Stimulated activated CD8-positive, alpha-beta memory T cell treated with anti-CD3 and anti-CD28 coated beads, Interleukin-15, amount 100 ng/mL, for 4 hours (primary cell): ENCODE data around the gene CASZ1.

ENCODE experiments used
- DNase-seq, 2 donors: peaks; one replicate each; pipeline ENCODE4 v3.0.0-alpha.2; 2020; ENCODE audit warnings: low read depth in 2 of 2

Gene CASZ1

GRCh38 chr1:10637834-10638558, 158.4 kb downstream of the CASZ1 start:
- DNase-seq = no peak

GRCh38 chr1:10637400-10637799, 159.0 kb downstream of the CASZ1 start:
- DNase-seq = no peak

GRCh38 chr1:10635992-10636391, 160.5 kb downstream of the CASZ1 start:
- no peak for DNase-seq

- DNase-seq = no peak
Measured at GRCh38 chr1:10635085-10635896, 161.2 kb downstream of the CASZ1 start.

GRCh38 chr1:10634428-10635084, 161.9 kb downstream of the CASZ1 start:
- DNase-seq = no peak

- no peak for DNase-seq
Measured at GRCh38 chr1:10634075-10634427, 162.4 kb downstream of the CASZ1 start.

- no peak for DNase-seq
Measured at GRCh38 chr1:10633416-10633815, 163.0 kb downstream of the CASZ1 start.

GRCh38 chr1:10632691-10633090, 163.8 kb downstream of the CASZ1 start:
- no peak for DNase-seq

GRCh38 chr1:10631811-10632593, 164.4 kb downstream of the CASZ1 start:
- DNase-seq = no peak

- no peak for DNase-seq
Measured at GRCh38 chr1:10631121-10631810, 165.2 kb downstream of the CASZ1 start.

GRCh38 chr1:10630661-10631120, 165.8 kb downstream of the CASZ1 start:
- no peak for DNase-seq

GRCh38 chr1:10629816-10630571, 166.5 kb downstream of the CASZ1 start:
- DNase-seq = no peak

GRCh38 chr1:10629091-10629815, 167.2 kb downstream of the CASZ1 start:
- DNase-seq = no peak

- no peak for DNase-seq
Measured at GRCh38 chr1:10628685-10629084, 167.8 kb downstream of the CASZ1 start.

GRCh38 chr1:10626791-10627410, 169.5 kb downstream of the CASZ1 start:
- no peak for DNase-seq

- DNase-seq = no peak
Measured at GRCh38 chr1:10626131-10626731, 170.2 kb downstream of the CASZ1 start.

- DNase-seq = no peak
Measured at GRCh38 chr1:10625554-10625953, 170.9 kb downstream of the CASZ1 start.

- no peak for DNase-seq
Measured at GRCh38 chr1:10625076-10625475, 171.4 kb downstream of the CASZ1 start.
